HepG2 (cell line): ENCODE data around the gene BIRC6. TPM values are rescaled to one million over a fixed set of nuclear protein-coding genes. Genes with fewer than 3 reads are reported as not detected.
A peak's percentile ranks its signal among the peaks of the same experiment; 100 is the strongest.

Experiments used
- ATAC-seq: fragments of 200-7000 bp; cut with Tn5 transposase; 3 replicates; pipeline ENCODE4 v1.9.1; 2020; ENCODE audit warnings: mild to moderate bottlenecking, moderate library complexity
- BruUV-seq: library from RNA; stranded (reverse); fragments of 400-500 nt; replicated peaks from 2 replicates; lab custom pipeline; 2021; lab: Mats Ljungman, UMichigan
- CTCF ChIA-PET: fragments of 300-600 bp; formaldehyde crosslinking; extraction: SDS; loops from one replicate; lab custom pipeline; 2021; ENCODE audit warnings: low total read pairs, inconsistent platforms, low intra/inter-chr PET ratio; lab: Yijun Ruan, JAX
- POLR2A ChIA-PET: fragments of 350-600 bp; sonication (Branson Sonifier 250); formaldehyde crosslinking; loops from one replicate; lab custom pipeline; 2020; ENCODE audit warnings: antibody characterized with exemption, inconsistent platforms; lab: Yijun Ruan, JAX
- DNase-seq: peaks from one replicate; pipeline ENCODE4 v3.0.0-alpha.2; 2015; ENCODE audit warnings: low spot score
- FAIRE-seq: peaks from 3 replicates; lab custom pipeline; 2011; peaks lifted over from hg19 to GRCh38; lab: Jason Lieb, UNC
- H2AFZ ChIP-seq: one replicate; pipeline ENCODE4 v1.6.1; 2011; ENCODE audit warnings: low read length, inconsistent platforms
- H3K27ac ChIP-seq: fragments of 300-600 bp; 3 replicates; pipeline ENCODE4 v1.8.0; 2011; ENCODE audit warnings: mixed run types, mild to moderate bottlenecking, mixed read lengths, low read length, inconsistent platforms; ENCODE audit not compliant: insufficient read depth; ENCODE audit errors: extremely low read length
- H3K27me3 ChIP-seq, 2 experiments: fragments of 200-600 bp in 1 of 2; 2 replicates in 1 of 2; 3 replicates in 1 of 2; pipeline versions ENCODE4 v1.6.0 to v1.8.0; 2011; ENCODE audit warnings: low read length in 2 of 2, mild to moderate bottlenecking in 2 of 2, moderate library complexity in 2 of 2, inconsistent platforms in 1 of 2; ENCODE audit not compliant: insufficient read depth in 2 of 2, control insufficient read depth in 1 of 2
- H3K36me3 ChIP-seq, 2 experiments: fragments of 200-600 bp in 1 of 2; replicated peaks in 1 of 2; 2 replicates in 1 of 2; 3 replicates in 1 of 2; pipeline versions ENCODE4 v1.5.1 to v1.8.0; 2011; ENCODE audit warnings: low read length in 2 of 2, inconsistent platforms in 1 of 2; ENCODE audit not compliant: insufficient read depth in 2 of 2, control insufficient read depth in 1 of 2
- H3K4me1 ChIP-seq: 2 replicates; pipeline ENCODE4 v1.5.1; 2012; ENCODE audit warnings: low read length, inconsistent platforms; ENCODE audit not compliant: insufficient read depth
- H3K4me2 ChIP-seq: 2 replicates; pipeline ENCODE4 v1.6.0; 2011; ENCODE audit warnings: low read depth, low read length, inconsistent platforms
- H3K4me3 ChIP-seq, 3 experiments: fragments of 200-600 bp in 1 of 3; sonication (generic), shearing (Covaris generic) in 1 of 3; replicated peaks in 1 of 3; 2 replicates each; pipeline ENCODE4 v1.5.1; 2011 to 2016; ENCODE audit warnings: low read length in 3 of 3, inconsistent platforms in 2 of 3, low read depth in 2 of 3, mild to moderate bottlenecking in 2 of 3, control low read depth in 1 of 3, mixed read lengths in 1 of 3; ENCODE audit not compliant: insufficient read depth in 1 of 3
- H3K79me2 ChIP-seq: one replicate; pipeline ENCODE4 v1.6.1; 2011; ENCODE audit warnings: low read length, inconsistent platforms; ENCODE audit not compliant: insufficient read depth
- H3K9ac ChIP-seq: 2 replicates; pipeline ENCODE4 v1.6.0; 2011; ENCODE audit warnings: mild to moderate bottlenecking, low read depth, low read length, inconsistent platforms; ENCODE audit not compliant: insufficient read depth
- H3K9me3 ChIP-seq: 2 replicates; pipeline ENCODE4 v1.5.1; 2012; ENCODE audit warnings: mild to moderate bottlenecking, low read length
- H4K20me1 ChIP-seq: 2 replicates; pipeline ENCODE4 v1.6.0; 2011; ENCODE audit warnings: inconsistent platforms, mild to moderate bottlenecking, low read length, moderate library complexity; ENCODE audit not compliant: insufficient read depth
- ATM ChIP-seq: fragments of 450-650 bp; IDR thresholded peaks from 2 replicates; pipeline ENCODE4 v1.7.1; 2017; ENCODE audit warnings: mild to moderate bottlenecking, borderline replicate concordance
- JARID2 ChIP-seq: sonication (generic); formaldehyde crosslinking; IDR thresholded peaks from 2 replicates; pipeline ENCODE4 v1.8.1; 2023; ENCODE audit warnings: missing genetic modification reagents, inconsistent platforms; ENCODE audit not compliant: insufficient replicate concordance
- MED1 ChIP-seq: sonication (generic); formaldehyde crosslinking; IDR thresholded peaks from 2 replicates; pipeline ENCODE4 v1.4.0; 2020; ENCODE audit warnings: missing genetic modification reagents
- MED13 ChIP-seq: sonication (generic); formaldehyde crosslinking; IDR thresholded peaks from 2 replicates; pipeline ENCODE4 v1.5.0; 2020; ENCODE audit warnings: missing genetic modification reagents
- NFE2 ChIP-seq: sonication (generic); formaldehyde crosslinking; IDR thresholded peaks from 2 replicates; pipeline ENCODE4 v1.4.0; 2020; ENCODE audit warnings: missing genetic modification reagents
- NFE2L2 ChIP-seq: fragments of 150-350 bp; IDR thresholded peaks from 2 replicates; pipeline ENCODE4 v1.6.1; 2014; ENCODE audit warnings: low read length
- RAD21 ChIP-seq: fragments of 450-650 bp; formaldehyde crosslinking; IDR thresholded peaks from 2 replicates; pipeline ENCODE4 v1.5.0; 2020; ENCODE audit warnings: mild to moderate bottlenecking
- RFX1 ChIP-seq: fragments of 450-650 bp; IDR thresholded peaks from 2 replicates; pipeline ENCODE4 v1.6.1; 2017
- SP5 ChIP-seq: IDR thresholded peaks from 2 replicates; pipeline ENCODE4 v1.6.1; 2016; ENCODE audit warnings: low read depth, borderline replicate concordance
- U2AF1 ChIP-seq: fragments of 200-400 bp; formaldehyde crosslinking; optimal IDR thresholded peaks from 2 replicates; pipeline ENCODE3; 2017; ENCODE audit warnings: mild to moderate bottlenecking, low read depth, low read length
- ZNF652 ChIP-seq: IDR thresholded peaks from 2 replicates; pipeline ENCODE4 v1.6.1; 2016; ENCODE audit warnings: low read depth, borderline replicate concordance
- ZNF660 ChIP-seq: sonication (generic); formaldehyde crosslinking; IDR thresholded peaks from 2 replicates; pipeline ENCODE4 v1.5.1; 2020; ENCODE audit warnings: mild to moderate bottlenecking, low read depth, missing genetic modification reagents, borderline replicate concordance
- ZSCAN12 ChIP-seq: sonication (generic); formaldehyde crosslinking; IDR thresholded peaks from 2 replicates; pipeline ENCODE4 v1.9.0; 2021; ENCODE audit warnings: mild to moderate bottlenecking, missing genetic modification reagents
- WGBS: methylation state at CpG from one replicate; pipeline ENCODE4 v1.1.6; 2017; ENCODE audit warnings: low lambda C conversion rate; 5-methylcytosine and 5-hydroxymethylcytosine counted together
- in situ Hi-C: cut with HindIII; loops from 2 replicates; pipeline ENCODE4 v1.10.0; 2017; ENCODE audit warnings: low pct_unique_long_range_greater_than_20kb; ENCODE audit not compliant: extremely low pct_ligation_motif_present
- intact Hi-C: fragments of 100-400 bp; cut with micrococcal nuclease; formaldehyde crosslinking; loops from one replicate; pipeline ENCODE4 v1.10.0; 2022; ENCODE audit not compliant: unreplicated experiment
- polyA plus RNA-seq, 8 experiments: library from polyadenylated mRNA; depleted of rRNA in 3 of 8; stranded (reverse) in 7 of 8; unstranded in 1 of 8; fragments of >200 nt; fragmentation: Illumina TruSeq in 4 of 8; extraction: Trizol in 4 of 8; gene quantifications; 2 replicates each; pipeline versions ENCODE4 v1.2.1 to v1.2.3, GENCODE V29; 2011 to 2016; ENCODE audit warnings: low read depth in 4 of 8, missing spikeins in 1 of 8, mixed read lengths in 1 of 8; ENCODE audit not compliant: insufficient read depth in 1 of 8
- total RNA-seq, 5 experiments: library from RNA; depleted of rRNA; stranded (reverse); fragments of >200 nt; fragmentation: Illumina TruSeq; extraction: Trizol; gene quantifications; 2 replicates each; pipeline ENCODE4 v1.2.3, GENCODE V29; 2016; ENCODE audit warnings: low read depth in 1 of 5
- TF ChIP-seq, protein P1 (sequence below): sonication (generic); formaldehyde crosslinking; IDR thresholded peaks from 2 replicates; pipeline ENCODE4 v1.5.1; 2020; ENCODE audit warnings: mild to moderate bottlenecking, missing genetic modification reagents, moderate library complexity
- TF ChIP-seq, protein P2 (sequence below): sonication (generic); formaldehyde crosslinking; IDR thresholded peaks from 2 replicates; pipeline ENCODE4 v1.4.0; 2020; ENCODE audit warnings: mild to moderate bottlenecking, missing genetic modification reagents
- TF ChIP-seq, protein P3 (sequence below): IDR thresholded peaks from 2 replicates; pipeline ENCODE4 v1.6.1; 2018; ENCODE audit warnings: missing genetic modification reagents, mild to moderate bottlenecking, missing compliant biosample characterization
- TF ChIP-seq, protein P4 (sequence below): sonication (generic); formaldehyde crosslinking; IDR thresholded peaks from 2 replicates; pipeline ENCODE4 v1.5.1; 2020; ENCODE audit warnings: missing genetic modification reagents, mild to moderate bottlenecking, borderline replicate concordance

BIRC6 gene
- total and polyA plus RNA-seq, 2 of the 13 experiments (the other 11 are each of a cell fraction or from before 2014, with no cell fraction given), result 65.6 to 120 TPM

DNA sequence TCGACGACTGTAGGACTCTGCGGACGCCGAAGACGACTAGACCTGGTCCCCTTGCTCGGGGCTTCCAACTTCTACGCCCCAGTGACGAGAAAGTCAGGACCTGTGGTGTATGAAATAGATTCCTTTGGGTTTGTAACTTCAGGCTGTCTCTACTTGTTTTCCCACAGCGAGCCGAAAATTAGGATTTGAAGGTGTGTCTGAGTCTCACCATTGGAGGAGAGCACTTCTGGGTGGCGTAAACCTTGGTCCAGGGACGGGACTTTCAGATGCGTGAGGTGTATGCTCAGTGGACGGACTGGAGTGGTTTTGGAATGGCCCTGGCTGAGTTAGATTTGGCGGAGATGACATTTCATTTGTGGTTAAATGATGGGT is 1.3 kb downstream of the BIRC6 start (continued):
- TF ChIP-seq ZNF652 (no peak), SP5 (CRISPR knock-in tag) (no peak), ZSCAN12 (CRISPR knock-in tag) (no peak), U2AF1 (no peak), RAD21 (no peak), MED13 (0 out of 2 replicates have a peak, but pooled peaks have one; percentile 5)
- TF ChIP-seq, protein P1, sequence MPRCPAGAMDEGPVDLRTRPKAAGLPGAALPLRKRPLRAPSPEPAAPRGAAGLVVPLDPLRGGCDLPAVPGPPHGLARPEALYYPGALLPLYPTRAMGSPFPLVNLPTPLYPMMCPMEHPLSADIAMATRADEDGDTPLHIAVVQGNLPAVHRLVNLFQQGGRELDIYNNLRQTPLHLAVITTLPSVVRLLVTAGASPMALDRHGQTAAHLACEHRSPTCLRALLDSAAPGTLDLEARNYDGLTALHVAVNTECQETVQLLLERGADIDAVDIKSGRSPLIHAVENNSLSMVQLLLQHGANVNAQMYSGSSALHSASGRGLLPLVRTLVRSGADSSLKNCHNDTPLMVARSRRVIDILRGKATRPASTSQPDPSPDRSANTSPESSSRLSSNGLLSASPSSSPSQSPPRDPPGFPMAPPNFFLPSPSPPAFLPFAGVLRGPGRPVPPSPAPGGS (CRISPR knock-in tag), result no peak
- TF ChIP-seq, protein P2, sequence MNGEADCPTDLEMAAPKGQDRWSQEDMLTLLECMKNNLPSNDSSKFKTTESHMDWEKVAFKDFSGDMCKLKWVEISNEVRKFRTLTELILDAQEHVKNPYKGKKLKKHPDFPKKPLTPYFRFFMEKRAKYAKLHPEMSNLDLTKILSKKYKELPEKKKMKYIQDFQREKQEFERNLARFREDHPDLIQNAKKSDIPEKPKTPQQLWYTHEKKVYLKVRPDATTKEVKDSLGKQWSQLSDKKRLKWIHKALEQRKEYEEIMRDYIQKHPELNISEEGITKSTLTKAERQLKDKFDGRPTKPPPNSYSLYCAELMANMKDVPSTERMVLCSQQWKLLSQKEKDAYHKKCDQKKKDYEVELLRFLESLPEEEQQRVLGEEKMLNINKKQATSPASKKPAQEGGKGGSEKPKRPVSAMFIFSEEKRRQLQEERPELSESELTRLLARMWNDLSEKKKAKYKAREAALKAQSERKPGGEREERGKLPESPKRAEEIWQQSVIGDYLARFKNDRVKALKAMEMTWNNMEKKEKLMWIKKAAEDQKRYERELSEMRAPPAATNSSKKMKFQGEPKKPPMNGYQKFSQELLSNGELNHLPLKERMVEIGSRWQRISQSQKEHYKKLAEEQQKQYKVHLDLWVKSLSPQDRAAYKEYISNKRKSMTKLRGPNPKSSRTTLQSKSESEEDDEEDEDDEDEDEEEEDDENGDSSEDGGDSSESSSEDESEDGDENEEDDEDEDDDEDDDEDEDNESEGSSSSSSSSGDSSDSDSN (CRISPR knock-in tag), result no peak

DNA sequence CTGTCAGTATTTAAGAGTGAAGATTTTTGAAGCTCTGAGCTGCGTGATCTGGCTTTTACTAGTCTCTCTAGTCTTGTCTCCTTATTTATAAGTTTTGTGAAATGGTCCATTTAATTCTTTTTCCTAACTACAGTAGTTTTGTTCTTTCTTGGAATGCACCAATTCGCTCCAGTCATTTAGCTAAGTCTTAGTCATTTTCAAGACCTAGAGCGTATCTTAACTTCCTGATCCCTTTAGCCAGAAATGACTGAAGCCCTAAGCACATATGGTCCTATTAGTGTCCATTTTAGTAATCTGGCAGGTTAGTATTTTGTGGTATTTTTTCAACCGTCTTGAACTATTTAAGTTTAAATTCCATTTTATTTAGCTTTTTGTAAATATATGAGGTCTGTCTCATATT is 3.6 kb downstream of the BIRC6 start:
- Histone ChIP-seq H3K27ac (peak overlapping the region; percentile 2), H3K27me3 (no peaks in the 10 kb centered on the region; a peak in 1 of 5 replicates), H3K79me2 (peaks cover 81% of the 10 kb centered on the region), H3K4me3 (0 out of 6 replicates have a peak overlapping the region, but pooled peaks of 1 of the 3 experiments have one; percentile 10), H3K4me2 (peak overlapping the region; percentile 93), H2AFZ (no peak overlapping the region), H3K4me1 (peaks cover 75% of the 10 kb centered on the region), H3K9me3 (no peaks in the 10 kb centered on the region), H3K9ac (0 out of 2 replicates have a peak overlapping the region, but pooled peaks have one; percentile 5), H3K36me3 (peaks cover 0 to 6% of the 10 kb centered on the region in 2 experiments; a peak in 2 of 5 replicates), H4K20me1 (peaks cover 68% of the 10 kb centered on the region)
- ChIA-PET CTCF (no interaction called here), POLR2A (interaction anchor here (1.8 kb wide), 1 partner anchor 31 kb away, joined by 7 read pairs; no protein-coding TSS in a partner anchor)
- BruUV-seq, result no TSS peak
- WGBS, result 96% methylated on average over 4 of the region's 4 CpGs
- in situ Hi-C loops (no loop called here), intact Hi-C loops (no loop called here)
- no peak for TF ChIP-seq MED1
- TF ChIP-seq NFE2 (CRISPR knock-in tag), result no peak
- TF ChIP-seq ZNF660 (CRISPR knock-in tag), result no peak
- TF ChIP-seq NFE2L2, result no peak
- no peak for TF ChIP-seq RFX1
- no peak for TF ChIP-seq JARID2
- TF ChIP-seq, protein P3, sequence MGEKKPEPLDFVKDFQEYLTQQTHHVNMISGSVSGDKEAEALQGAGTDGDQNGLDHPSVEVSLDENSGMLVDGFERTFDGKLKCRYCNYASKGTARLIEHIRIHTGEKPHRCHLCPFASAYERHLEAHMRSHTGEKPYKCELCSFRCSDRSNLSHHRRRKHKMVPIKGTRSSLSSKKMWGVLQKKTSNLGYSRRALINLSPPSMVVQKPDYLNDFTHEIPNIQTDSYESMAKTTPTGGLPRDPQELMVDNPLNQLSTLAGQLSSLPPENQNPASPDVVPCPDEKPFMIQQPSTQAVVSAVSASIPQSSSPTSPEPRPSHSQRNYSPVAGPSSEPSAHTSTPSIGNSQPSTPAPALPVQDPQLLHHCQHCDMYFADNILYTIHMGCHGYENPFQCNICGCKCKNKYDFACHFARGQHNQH (CRISPR knock-in tag), result no peak
- TF ChIP-seq, protein P4, sequence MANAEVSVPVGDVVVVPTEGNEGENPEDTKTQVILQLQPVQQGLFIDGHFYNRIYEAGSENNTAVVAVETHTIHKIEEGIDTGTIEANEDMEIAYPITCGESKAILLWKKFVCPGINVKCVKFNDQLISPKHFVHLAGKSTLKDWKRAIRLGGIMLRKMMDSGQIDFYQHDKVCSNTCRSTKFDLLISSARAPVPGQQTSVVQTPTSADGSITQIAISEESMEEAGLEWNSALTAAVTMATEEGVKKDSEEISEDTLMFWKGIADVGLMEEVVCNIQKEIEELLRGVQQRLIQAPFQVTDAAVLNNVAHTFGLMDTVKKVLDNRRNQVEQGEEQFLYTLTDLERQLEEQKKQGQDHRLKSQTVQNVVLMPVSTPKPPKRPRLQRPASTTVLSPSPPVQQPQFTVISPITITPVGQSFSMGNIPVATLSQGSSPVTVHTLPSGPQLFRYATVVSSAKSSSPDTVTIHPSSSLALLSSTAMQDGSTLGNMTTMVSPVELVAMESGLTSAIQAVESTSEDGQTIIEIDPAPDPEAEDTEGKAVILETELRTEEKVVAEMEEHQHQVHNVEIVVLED (CRISPR knock-in tag), result no peak
- no peak for TF ChIP-seq ATM
- ATAC-seq, result no peak
- no peak for FAIRE-seq
- DNase-seq, result no peak
